GM06990 (cell line): ENCODE results near the gene GNPDA1.

Experiments
- DNase-seq: peaks from one replicate; pipeline ENCODE4 v3.0.0-alpha.2; 2011; ENCODE audit not compliant: insufficient read length; ENCODE audit errors: extremely low read depth
- H3K27me3 ChIP-seq: replicated peaks from 2 replicates; pipeline ENCODE4 v1.6.0; 2011; ENCODE audit warnings: low read length; ENCODE audit not compliant: control insufficient read depth, insufficient read depth
- H3K36me3 ChIP-seq: 2 replicates; pipeline ENCODE4 v1.5.1; 2011; ENCODE audit warnings: low read length; ENCODE audit not compliant: control insufficient read depth, insufficient read depth
- H3K4me3 ChIP-seq: replicated peaks from 2 replicates; pipeline ENCODE4 v1.5.1; 2011; ENCODE audit warnings: low read depth, mild to moderate bottlenecking, control low read depth, low read length
- TF ChIP-seq, protein P1 (sequence below): IDR thresholded peaks from 2 replicates; pipeline ENCODE4 v1.5.1; 2011; ENCODE audit warnings: low read length, control low read depth, mild to moderate bottlenecking, inconsistent platforms; ENCODE audit not compliant: insufficient read depth, poor library complexity, severe bottlenecking

GNPDA1 gene

DNA sequence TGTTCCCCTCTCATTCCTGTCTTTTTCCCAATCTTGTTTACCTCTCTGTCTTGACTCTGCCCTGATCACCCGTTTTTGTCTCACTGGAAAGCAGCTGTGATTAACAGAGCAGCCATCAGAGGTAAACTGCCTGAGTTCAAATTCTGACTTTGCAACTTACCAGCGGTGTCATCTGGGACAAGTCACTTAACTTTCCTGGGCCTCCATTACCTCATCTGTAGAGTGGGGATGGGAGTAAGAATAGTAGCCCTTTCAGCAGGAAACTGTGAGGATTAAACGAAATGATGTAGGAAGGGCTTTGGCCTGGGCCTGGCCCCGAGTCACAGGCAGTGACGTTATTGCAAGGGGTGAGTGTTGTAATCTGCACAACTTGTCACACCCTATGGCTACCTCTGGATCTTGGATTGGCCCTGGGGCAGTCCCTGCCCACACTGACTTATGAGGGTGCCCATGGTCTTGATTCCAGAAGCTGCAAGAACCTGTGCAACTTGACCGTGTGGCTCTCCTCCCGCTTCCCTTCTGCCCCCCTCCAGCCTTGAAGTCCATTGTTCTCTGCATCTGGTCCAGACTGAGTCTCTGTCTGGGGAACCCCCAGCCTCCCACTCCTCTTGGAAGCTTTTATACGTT, 54.2 kb downstream of the GNPDA1 start:
- no peak for DNase-seq
- Histone ChIP-seq H3K4me3 (no peak overlapping the region), H3K36me3 (no peaks in the 10 kb centered on the region), H3K27me3 (no peaks in the 10 kb centered on the region)
- TF ChIP-seq, protein P1, sequence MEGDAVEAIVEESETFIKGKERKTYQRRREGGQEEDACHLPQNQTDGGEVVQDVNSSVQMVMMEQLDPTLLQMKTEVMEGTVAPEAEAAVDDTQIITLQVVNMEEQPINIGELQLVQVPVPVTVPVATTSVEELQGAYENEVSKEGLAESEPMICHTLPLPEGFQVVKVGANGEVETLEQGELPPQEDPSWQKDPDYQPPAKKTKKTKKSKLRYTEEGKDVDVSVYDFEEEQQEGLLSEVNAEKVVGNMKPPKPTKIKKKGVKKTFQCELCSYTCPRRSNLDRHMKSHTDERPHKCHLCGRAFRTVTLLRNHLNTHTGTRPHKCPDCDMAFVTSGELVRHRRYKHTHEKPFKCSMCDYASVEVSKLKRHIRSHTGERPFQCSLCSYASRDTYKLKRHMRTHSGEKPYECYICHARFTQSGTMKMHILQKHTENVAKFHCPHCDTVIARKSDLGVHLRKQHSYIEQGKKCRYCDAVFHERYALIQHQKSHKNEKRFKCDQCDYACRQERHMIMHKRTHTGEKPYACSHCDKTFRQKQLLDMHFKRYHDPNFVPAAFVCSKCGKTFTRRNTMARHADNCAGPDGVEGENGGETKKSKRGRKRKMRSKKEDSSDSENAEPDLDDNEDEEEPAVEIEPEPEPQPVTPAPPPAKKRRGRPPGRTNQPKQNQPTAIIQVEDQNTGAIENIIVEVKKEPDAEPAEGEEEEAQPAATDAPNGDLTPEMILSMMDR = no peak

DNA sequence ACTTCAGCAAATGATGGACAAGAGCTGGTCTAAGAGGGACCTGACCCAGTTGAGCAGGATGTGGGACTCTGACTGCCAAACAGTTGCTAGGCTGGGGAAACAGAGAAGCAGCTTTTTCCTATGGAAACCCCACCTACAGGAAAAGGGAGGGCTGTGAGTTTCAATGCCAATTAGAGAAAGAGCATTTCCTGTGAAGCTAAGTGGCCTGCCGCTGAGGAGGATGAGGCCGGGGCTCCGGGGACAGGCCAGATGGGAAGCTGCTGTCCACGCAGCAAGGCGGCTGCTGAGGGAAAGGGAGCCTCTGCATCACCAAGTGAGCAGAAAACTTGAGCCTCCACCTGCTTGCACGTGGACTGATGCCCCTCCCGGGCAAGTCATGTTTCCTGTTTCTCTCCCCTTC, 54.7 kb downstream of the GNPDA1 start, which contains the start of gene PCDH12:
TSS of gene PCDH12 (minus strand) at position 90 of the 400 bp plus-strand sequence. CDS start 351 bp downstream, outside the sequence.
- Histone ChIP-seq H3K27me3 (no peaks in the 10 kb centered on the region), H3K36me3 (no peaks in the 10 kb centered on the region), H3K4me3 (no peak within 1 kb of the TSS)
- DNase-seq = no peak
- TF ChIP-seq, protein P1 = no peak

DNA sequence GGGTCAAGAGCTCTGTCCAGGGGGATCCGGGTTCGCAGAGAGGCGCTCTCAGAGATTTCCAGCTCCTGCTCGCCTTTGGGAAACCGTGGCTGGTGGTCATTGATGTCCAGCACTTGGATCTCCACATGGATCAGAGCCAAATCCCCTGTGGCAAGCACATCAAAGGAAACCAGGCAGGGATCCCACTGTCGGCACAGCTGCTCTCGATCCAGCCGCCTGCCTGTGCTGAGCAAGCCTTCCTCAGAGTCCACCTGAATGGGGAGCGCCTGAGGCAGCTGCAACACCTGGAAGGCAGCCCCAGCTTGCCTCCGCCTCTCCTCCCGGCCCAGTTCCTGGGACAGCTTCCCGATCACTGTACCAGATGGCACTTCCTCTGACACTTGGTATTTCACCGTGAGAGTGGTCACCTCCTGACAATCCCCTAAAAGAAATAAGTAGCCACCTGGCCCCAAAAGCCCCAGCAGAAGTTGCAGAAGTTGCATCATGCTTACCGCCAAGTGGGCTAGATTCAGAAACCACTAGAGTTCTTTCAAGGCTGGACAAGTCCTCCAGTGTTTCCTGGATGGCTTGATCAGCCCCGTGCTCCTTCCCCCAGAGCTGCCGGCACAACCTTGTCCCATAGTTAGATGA, 55.3 kb downstream of the GNPDA1 start:
- Histone ChIP-seq H3K36me3 (no peaks in the 10 kb centered on the region), H3K27me3 (no peaks in the 10 kb centered on the region), H3K4me3 (no peak overlapping the region)
- no peak for DNase-seq
- TF ChIP-seq, protein P1 = no peak

DNA sequence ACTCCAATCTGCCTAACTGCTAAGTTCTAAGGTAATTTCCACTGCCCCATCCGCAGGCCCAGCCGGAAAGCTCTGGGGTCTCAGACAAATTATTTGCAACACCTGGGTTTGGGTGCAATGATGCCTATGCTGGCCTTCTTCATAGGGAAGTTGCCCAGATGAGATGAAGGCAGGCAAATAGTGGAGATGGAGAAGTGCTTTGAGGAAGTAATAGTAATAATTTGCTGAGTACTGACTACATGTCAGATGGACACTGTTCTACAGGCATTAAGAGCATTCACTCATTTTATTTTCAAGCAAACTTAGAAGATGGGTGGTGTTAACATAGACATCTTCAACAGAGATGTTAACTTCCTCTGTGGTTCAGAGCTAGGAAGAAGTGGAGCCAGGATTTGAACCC, 58.6 kb downstream of the GNPDA1 start:
- TF ChIP-seq, protein P1 = no peak
- no peak overlapping the region for H3K4me3 ChIP-seq
- DNase-seq = no peak
- no peaks in the 10 kb centered on the region for H3K27me3 ChIP-seq
- no peaks in the 10 kb centered on the region for H3K36me3 ChIP-seq

DNA sequence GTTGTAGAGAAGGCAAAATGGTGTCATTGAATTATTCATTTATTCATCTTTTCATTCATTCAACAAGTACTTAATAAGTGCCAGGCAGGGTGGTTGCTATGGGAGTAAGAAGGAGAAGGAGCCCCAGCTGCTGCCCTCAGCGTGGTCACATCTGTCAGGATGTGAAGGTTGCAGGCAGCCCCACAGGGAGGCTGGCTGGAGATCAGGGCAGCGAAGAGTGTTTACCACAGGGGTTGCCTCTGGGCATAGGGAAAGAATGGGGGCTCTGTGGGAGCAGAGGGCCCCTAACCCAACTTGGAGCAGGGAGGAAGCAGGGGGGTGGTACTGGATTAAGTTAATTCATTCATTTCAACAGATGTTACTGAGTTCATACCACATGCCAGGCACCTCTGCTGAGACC, 60.8 kb downstream of the GNPDA1 start:
- TF ChIP-seq, protein P1 = no peak
- H3K27me3 ChIP-seq = no peaks in the 10 kb centered on the region
- H3K4me3 ChIP-seq = no peak overlapping the region
- no peaks in the 10 kb centered on the region for H3K36me3 ChIP-seq
- no peak for DNase-seq

DNA sequence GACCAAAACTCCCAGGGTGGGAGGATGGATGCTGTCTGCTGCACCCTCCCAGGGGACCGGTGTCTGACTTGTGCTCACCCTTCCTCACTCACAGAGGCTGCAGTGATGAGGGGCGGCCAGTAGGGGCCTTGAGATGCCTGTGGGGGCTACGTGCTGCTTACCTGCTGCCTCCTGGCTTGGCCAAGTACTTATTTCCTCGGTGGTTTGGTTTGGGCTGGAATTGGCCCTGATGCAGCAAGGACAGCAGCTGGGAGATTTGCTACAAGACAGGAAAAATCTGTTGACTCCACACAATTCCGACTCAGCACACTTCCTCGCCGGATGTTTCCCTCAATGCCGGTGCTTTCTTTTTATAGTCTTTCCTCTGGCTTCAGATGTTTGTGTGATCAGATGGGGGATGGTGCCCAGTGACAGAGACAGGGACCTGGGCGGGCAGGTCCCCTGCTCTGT, 61.5 kb downstream of the GNPDA1 start:
- no peaks in the 10 kb centered on the region for H3K36me3 ChIP-seq
- no peaks in the 10 kb centered on the region for H3K27me3 ChIP-seq
- H3K4me3 ChIP-seq = no peak overlapping the region
- TF ChIP-seq, protein P1 = peak; percentile 72
- peak; percentile 26 for DNase-seq
